Fibroblast of the conjunctiva (primary cell): ENCODE results near the gene HPDL.

Source experiments
- DNase-seq: peaks from one replicate; pipeline ENCODE4 v3.0.0-alpha.2; 2010; ENCODE audit warnings: low read depth

Gene HPDL

GRCh38 chr1:45351508-45351907 is 24.8 kb downstream of the HPDL start:
- no peak for DNase-seq

GRCh38 chr1:45353685-45354084 is 27.0 kb downstream of the HPDL start:
- no peak for DNase-seq

GRCh38 chr1:45354838-45355237 is 28.1 kb downstream of the HPDL start:
- no peak for DNase-seq

- no peak for DNase-seq
These were observed 29.0 kb downstream of the HPDL start for GRCh38 chr1:45355683-45356082.

GRCh38 chr1:45356186-45356585 is 29.5 kb downstream of the HPDL start:
- no peak for DNase-seq

- peak; percentile 69 for DNase-seq
These were observed 33.3 kb downstream of the HPDL start for GRCh38 chr1:45359882-45360513.

- peak; percentile 26 for DNase-seq
These were observed 34.3 kb downstream of the HPDL start for GRCh38 chr1:45360981-45361380.

GRCh38 chr1:45364294-45364693 is 37.6 kb downstream of the HPDL start:
- no peak for DNase-seq

- DNase-seq, result no peak
These were observed 38.4 kb downstream of the HPDL start for GRCh38 chr1:45365051-45365450.

- DNase-seq, result no peak
These were observed 43.9 kb downstream of the HPDL start for GRCh38 chr1:45370575-45370974.

- no peak for DNase-seq
These were observed 46.9 kb downstream of the HPDL start for GRCh38 chr1:45373573-45373972.

- no peak for DNase-seq
These were observed 48.7 kb downstream of the HPDL start for GRCh38 chr1:45375104-45376090.

- DNase-seq, result no peak
These were observed 51.5 kb downstream of the HPDL start for GRCh38 chr1:45378184-45378583.
